HG03571 (cell line): ENCODE data around the gene ACTN2.
"Not testable (repeated sequence)": the region's sequence is repeated elsewhere in the genome, so short reads cannot be mapped to it uniquely, and the experiment has no call there.

Experiments
- ATAC-seq: cut with Tn5 transposase; IDR thresholded peaks from one replicate; pipeline ENCODE4 v1.9.1; 2021; ENCODE audit not compliant: unreplicated experiment

ACTN2 gene

DNA sequence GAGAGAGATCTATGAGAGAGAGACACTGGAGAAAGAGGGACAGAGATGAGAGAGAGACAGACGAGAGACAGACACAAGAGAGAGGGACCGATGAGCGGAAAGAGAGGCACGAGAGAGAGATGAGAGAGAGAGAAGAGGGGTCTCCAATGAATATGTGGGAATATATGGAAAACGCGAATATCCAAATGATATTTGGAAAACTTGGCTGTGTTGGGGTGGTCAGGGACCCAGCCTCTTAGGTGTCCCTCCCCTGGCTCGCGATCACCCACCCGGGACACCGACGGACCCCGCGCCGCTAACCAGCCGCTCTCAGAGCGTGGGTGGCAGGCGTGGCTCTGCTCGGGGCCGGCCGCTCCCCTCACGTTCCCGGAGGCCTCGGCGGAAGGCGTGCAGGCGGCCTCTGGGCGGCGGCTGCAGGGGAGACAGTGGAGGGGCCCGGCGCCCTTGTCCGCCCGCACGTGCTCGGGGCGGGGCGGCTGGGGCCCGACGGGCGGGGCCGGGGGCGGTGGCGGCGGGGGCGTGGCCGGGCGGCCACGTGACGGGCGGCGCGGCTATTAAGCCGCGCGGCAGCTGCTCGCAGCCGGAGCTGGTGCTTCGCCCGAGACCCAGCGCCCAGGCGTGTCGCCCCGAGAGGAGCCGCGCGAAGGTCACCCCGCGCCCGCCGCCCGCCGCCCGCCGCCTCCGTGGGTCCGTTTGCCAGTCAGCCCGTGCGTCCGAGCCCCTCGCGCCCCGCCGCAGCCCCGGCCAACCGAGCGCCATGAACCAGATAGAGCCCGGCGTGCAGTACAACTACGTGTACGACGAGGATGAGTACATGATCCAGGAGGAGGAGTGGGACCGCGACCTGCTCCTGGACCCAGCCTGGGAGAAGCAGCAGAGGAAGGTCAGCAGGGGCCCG, at the start of gene ACTN2:
Gene ACTN2 (plus strand): TSS at position 583 of the 898 bp plus-strand sequence. CDS start 175 bp downstream, at position 758.
- peak; percentile 84 for ATAC-seq

- no peak for ATAC-seq
These were observed 47.4 kb upstream of the ACTN2 start for GRCh38 chr1:236638945-236639344.

DNA sequence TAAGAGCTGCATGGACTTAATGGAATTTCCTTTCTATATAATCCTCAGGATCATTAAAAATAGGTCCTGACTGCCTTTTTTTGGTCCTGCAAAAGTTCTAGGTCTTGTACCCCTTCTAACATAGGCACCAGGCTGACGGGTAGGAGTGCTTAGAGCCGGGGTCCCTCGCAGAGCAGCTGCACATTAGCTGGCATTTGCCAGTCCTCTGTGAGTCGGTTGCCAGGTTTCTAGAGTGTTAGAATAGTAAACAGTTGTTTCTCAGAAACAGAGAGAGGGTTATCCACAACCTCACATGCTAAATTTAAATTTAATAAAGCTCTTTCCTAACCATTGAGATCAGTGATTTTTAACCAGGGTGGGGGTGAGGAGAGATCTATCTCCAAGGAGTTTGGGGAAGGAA, 46.6 kb upstream of the ACTN2 start:
- no peak for ATAC-seq

- no peak for ATAC-seq
These were observed 43.5 kb upstream of the ACTN2 start for GRCh38 chr1:236642763-236643162.

GRCh38 chr1:236645016-236645680, 41.2 kb upstream of the ACTN2 start:
- ATAC-seq: no peak

GRCh38 chr1:236654511-236654910, 31.8 kb upstream of the ACTN2 start:
- no peak for ATAC-seq

DNA sequence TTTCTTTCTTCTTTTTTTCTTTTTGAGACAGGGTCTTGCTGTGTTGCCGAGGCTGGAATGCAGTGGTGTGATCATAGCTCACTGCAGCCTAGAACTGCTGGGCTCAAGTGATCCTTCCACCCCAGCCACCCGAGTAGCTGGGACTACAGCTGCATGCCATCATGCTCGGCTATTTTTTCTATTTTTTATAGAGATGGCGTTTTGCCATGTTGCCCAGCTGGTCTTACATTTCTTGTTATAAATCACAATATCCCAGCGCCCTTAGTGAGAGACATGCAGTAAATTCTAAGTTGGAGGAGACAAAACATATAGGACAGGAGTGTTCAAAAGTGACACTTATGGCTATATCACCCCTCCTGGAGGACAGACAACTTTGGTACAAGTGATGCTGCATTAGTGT, 31.3 kb upstream of the ACTN2 start:
- ATAC-seq: no peak

DNA sequence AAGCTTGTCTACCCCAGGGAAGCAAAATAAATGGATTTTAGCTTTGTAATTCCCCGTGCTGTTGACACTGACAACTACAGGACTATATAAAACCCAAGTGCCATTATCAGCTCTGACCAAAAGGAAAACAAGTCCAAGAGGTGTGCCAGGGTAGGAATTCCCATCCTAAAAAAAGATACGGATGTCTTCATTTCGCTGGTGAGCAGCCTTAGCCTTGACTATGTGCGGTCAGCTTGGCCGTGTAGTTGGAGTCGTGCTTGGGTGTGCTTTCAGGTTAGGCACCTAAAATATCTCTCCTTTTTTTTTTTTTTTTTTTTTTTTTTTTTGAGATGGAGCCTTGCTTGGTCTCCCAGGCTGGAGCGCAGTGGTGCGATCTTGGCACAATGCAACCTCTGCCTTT, 28.9 kb upstream of the ACTN2 start:
- ATAC-seq: no peak

DNA sequence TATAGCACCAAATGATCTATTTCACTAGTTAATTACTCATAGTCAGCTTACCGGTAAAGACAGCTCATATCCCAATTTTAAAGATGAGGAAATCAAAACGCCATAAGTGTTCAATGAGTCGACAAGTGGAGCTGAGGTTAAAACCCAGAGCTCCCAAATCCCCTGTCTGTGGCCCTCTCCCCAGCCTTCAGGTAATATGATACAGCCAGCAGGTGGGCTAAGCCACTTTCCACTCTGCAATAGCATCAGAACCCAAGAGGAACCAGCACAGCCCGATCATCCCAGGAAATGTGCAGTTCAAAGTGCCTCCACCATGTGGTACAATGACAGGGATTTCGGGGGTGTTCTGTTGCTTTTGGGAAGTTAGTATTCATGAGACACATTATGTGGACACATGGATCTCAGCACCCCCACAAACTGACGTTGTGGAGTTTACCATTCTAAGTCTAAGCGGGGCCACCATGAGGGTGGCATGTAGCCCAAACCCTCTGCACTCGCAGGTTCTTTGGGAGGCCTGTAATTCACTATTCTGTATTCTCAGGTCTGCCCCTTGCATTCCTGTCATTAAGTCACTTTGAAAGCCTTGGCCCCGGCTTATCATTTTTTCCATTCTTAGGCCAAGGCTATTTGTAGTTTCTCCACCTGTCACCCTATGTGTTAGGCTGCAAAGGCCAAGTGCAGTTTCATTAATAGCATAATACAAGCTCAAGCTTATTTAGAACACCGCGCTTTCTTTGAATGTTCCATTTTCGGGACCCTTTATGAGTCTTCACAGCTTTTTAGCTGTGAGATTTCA, 26.3 kb upstream of the ACTN2 start:
- ATAC-seq: no peak

DNA sequence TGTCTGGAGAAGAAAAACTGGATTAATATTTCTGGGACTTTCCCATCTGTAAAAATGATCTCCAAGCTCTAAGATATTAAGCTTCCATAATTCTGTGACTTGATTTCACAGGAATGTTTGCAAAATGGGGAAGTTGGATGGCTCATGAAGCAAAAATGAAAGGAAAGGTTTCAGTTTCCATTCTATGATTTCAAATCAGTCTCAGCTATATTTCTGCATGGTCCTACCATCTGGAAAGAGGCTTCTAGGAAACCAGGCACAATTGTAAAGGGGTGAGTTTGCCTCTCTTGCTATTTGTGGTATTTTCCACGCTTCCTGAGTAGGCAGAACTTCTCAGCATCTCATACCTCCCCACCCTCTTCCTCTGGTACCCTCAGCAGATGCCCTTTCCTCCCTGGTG, 22.4 kb upstream of the ACTN2 start:
- ATAC-seq: no peak

GRCh38 chr1:236668909-236669308, 17.4 kb upstream of the ACTN2 start:
- ATAC-seq: not testable (repeated sequence)

- ATAC-seq: no peak
These were observed 16.2 kb upstream of the ACTN2 start for GRCh38 chr1:236670060-236670459.

DNA sequence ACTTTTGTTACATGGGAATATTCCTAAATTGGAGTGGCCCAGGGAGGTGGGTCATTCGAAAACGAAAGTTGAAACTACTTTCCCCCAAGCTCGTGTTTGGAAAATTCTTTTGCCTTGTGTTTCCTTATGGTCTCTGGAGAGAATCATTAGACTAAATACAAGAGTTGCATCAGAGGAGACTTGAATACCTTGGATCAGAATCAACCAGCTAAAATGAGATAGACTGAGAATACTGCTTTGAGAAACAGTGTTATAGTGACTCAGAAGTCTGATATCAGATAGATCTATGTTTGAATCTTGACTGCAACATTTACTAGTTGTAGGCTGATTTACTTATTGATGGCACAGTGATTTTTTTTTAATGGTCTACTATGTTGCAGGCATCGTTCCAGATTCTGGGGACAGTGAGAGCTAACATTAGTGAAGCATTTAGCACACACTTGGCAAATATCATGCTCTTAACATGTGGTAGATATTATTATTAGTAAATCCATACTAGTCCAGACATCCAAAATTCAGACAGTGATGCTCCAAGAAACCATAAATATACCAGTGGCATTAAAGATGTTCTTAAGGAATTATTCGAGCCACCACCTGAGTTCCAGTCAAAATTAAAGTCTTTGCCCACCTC, 12.9 kb upstream of the ACTN2 start:
- no peak for ATAC-seq

GRCh38 chr1:236677641-236678235, 8.6 kb upstream of the ACTN2 start:
- ATAC-seq: no peak

DNA sequence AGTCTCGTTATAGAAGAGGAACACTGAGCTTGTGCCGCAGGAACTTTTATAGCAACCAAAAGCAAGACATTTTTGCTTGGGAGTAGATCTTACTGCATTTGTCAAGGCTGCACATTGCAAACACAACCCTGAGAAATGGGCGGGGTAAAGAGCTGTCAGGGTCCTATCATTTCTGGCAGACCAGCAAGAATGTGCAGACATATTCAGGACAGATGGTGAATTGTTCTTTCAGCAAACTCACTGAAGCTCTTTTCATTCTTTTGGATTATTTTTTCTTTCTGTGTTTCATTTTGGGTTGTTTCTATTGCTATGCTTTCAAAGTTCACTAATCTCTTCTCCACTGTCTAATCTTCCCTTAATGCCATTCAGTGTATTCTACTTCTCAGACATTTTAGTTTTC, 5.1 kb upstream of the ACTN2 start:
- ATAC-seq: no peak

DNA sequence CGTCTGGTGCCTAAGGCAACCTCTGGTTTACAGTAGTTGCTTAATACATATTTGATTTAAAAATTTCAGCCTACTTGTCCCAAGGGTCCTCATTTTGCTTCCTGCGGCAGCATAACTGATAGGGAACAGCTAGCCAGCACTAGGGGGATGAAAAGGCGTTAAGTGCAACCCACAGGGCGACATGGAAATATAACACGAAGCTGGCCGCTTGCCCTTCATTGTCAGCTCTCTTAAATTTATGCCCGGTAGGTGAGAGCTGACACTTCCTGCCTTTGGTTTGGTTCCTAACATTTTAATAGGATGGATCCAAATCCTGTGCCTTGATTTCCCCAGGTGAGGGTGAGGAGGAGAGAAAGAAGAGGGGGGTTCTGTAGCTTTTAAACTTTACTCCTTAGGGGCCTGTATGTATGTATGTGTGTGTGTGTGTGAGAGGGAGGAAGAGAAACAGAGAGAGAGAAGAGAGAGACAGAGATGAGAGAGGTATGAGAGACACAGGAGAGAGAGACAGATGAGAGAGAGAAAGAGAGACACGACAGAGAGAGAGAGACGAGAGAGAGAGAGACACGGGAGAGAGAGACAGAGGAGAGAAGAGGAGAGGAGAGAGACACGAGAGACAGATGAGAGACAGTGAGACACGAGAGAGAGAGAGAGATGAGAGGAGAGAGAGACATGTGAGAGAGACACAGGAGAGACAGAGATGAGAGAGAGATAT, 938 bp upstream of the ACTN2 start:
- no peak for ATAC-seq

GRCh38 chr1:236686815-236687160, 489 bp downstream of the ACTN2 start:
- no peak for ATAC-seq

- ATAC-seq: no peak
These were observed 974 bp downstream of the ACTN2 start for GRCh38 chr1:236687273-236687672.

- no peak for ATAC-seq
These were observed 2.4 kb downstream of the ACTN2 start for GRCh38 chr1:236688705-236689104.
